Erythroblast (primary cell): Measurements from ENCODE around the gene CFAP161.

Source experiments
- DNase-seq, 2 experiments: peaks; one replicate each; lab custom pipeline; 2025; lab: John Stamatoyannopoulos, UW
- GATA1 ChIP-seq: IDR thresholded peaks from 2 replicates; pipeline ENCODE4 v1.6.1; 2011; ENCODE audit warnings: low read depth, mild to moderate bottlenecking, control low read depth, low read length, moderate library complexity
- POLR2A ChIP-seq: IDR thresholded peaks from 2 replicates; pipeline ENCODE4 v1.6.1; 2011; ENCODE audit warnings: mild to moderate bottlenecking, low read length

The CFAP161 gene, protein sequence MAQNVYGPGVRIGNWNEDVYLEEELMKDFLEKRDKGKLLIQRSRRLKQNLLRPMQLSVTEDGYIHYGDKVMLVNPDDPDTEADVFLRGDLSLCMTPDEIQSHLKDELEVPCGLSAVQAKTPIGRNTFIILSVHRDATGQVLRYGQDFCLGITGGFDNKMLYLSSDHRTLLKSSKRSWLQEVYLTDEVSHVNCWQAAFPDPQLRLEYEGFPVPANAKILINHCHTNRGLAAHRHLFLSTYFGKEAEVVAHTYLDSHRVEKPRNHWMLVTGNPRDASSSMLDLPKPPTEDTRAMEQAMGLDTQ

GRCh38 chr15:81133782-81134461 lies at the start of gene CFAP161:
CFAP161 (plus strand) TSS chr15:81134270; CDS start chr15:81134330, 60 bp downstream.
- peak; percentile 62 to 70 for DNase-seq
- TF ChIP-seq GATA1 = no peak
- TF ChIP-seq POLR2A = no peak

- TF ChIP-seq POLR2A (no peak), GATA1 (no peak)
- DNase-seq = no peak
Observed at GRCh38 chr15:81084716-81085115, 49.4 kb upstream of the CFAP161 start.

GRCh38 chr15:81085213-81085612 lies 48.9 kb upstream of the CFAP161 start:
- peak in 1 of 2 experiments; percentile 38 for DNase-seq
- TF ChIP-seq POLR2A = no peak
- no peak for TF ChIP-seq GATA1

DNA sequence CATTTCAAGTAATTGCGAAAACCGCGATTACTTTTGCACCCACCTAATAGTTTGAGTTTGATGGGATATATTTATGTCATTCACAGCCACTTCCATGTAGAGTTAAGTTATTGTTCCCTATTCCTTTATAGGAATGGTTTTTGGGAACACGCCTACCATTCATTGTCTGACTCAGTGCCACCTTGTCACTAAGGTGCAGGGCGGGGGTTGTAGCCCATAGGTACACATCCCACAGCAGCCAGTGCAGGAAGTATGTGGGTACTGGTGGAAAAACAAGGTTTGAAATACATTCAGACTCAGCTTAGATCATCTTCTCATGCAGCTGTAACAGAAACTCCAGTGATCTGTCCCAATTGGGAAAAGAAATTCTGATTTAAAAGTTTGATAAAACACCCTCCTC lies 48.2 kb upstream of the CFAP161 start:
- no peak for TF ChIP-seq GATA1
- no peak for TF ChIP-seq POLR2A
- DNase-seq = no peak

- TF ChIP-seq POLR2A = no peak
- TF ChIP-seq GATA1 = no peak
- peak in 1 of 2 experiments; percentile 14 for DNase-seq
Observed at GRCh38 chr15:81087066-81087465, 47.0 kb upstream of the CFAP161 start.

- DNase-seq = no peak
- TF ChIP-seq POLR2A = no peak
- no peak for TF ChIP-seq GATA1
Observed at GRCh38 chr15:81087694-81088093, 46.4 kb upstream of the CFAP161 start.

GRCh38 chr15:81088470-81089013 lies 45.5 kb upstream of the CFAP161 start:
- no peak for DNase-seq
- TF ChIP-seq GATA1 = no peak
- TF ChIP-seq POLR2A = no peak

DNA sequence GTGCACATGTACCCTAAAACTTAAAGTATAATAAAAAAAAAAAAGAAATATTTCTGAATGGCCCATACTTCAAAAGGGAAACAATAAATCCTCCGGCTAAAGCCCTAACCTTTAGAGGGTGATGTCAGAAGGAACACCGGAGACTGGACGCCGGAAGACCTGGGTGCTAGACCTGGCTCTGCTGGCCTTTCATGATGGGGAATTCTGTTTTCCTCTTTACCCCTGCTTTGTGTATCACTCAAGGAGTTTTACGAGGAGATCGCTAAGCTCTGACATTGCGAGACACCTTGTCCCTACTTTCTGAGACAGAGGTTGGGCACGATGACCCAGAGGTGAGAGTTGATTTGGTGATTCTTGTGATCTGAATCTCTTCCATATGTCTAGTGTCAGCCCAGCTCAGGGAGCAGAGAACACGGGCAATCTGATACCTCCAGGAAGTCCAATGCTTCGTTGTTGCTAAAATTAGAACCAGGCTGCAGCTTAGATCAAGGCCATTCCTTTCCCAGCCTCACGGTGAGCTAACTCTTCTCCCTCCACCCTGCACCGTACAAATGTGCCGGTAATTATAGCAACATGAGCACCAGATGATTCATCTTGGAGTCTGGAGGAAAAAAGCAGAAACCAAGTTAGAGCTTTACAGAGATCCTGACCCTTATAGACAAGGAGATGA lies 42.0 kb upstream of the CFAP161 start:
- TF ChIP-seq GATA1 = no peak
- no peak for TF ChIP-seq POLR2A
- DNase-seq = no peak

DNA sequence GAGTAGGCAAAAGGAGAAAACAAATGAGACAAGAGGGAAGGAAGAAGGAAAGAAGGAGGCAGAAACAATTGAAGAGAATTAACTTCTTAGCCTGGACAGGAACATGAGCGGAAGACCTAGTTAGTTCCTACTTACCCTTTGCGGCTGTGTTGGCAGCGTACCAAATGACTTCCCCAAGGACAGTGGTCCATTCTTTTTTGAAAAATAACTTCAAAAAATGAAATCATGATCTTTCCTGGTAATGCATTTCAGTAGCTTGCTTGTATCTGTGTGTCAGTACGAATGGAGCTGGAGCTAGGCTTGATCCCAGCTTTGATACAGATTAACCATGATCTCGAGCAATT lies 41.5 kb upstream of the CFAP161 start:
- DNase-seq = no peak
- no peak for TF ChIP-seq POLR2A
- TF ChIP-seq GATA1 = no peak

DNA sequence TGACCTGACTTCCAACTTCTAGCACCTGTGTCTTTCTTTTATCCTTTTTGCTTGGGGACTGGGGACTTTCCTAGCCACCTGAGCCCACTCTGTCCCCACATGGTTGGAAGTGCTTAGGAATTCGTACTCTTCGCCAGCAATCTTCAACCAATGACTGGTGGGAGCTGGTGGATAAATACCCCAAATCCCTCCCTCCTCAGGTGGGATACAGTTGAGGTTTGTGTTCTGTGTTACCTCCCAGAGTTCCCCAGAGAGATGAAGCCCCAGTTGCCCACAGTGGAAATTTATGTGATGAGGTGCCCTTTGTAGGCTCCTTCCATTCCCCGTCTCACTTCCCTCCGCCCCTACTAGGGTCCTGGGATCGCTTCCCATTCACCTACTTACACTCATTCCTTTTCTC lies 40.1 kb upstream of the CFAP161 start:
- no peak for DNase-seq
- TF ChIP-seq GATA1 (no peak), POLR2A (no peak)

GRCh38 chr15:81095690-81096365 lies 38.2 kb upstream of the CFAP161 start:
- TF ChIP-seq POLR2A = no peak
- no peak for TF ChIP-seq GATA1
- DNase-seq = peak; percentile 19 to 33

DNA sequence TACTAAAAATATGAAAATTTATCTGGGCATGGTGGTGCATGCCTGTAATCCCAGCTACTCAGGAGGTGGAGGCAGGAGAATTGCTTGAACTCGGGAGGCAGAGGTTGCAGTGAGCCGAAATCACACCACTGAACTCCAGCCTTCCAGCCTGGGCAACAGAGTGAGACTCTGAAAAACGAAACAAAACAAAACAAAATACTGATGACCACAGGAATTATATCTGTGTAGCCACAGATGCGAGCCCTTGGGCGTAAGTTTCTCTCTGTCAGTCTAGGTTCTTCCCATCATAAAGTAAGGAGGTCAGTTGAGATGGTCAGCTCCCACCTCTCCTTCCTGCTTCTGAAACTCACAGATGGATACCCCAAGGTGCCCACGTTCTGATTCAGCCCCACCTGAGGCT lies 37.7 kb upstream of the CFAP161 start:
- DNase-seq = no peak
- no peak for TF ChIP-seq GATA1

GRCh38 chr15:81097116-81097889 lies 36.8 kb upstream of the CFAP161 start:
- DNase-seq = no peak
- TF ChIP-seq POLR2A (no peak), GATA1 (no peak)

DNA sequence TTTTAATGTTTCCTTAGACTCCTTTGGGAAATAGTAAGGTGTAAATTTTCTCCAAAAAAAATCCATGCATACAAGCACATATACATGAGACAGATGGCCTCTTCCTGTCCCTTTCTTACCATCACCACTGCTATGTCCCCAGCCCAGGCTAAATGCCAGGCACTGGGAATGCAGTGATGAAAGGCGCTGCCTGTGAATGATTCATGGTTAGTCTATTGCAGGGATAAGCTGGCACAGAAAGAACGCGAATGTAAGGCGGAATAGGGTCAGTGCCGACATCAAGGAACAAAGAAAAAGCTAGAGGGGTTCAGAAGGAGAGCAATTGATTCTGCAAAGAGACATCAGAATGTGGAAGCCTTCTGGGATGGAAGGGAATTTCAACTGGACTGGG lies 36.2 kb upstream of the CFAP161 start:
- TF ChIP-seq POLR2A (no peak), GATA1 (no peak)
- no peak for DNase-seq
